GM12865 (cell line): ENCODE results near the gene TPK1.

Experiments used
- DNase-seq: peaks from one replicate; pipeline ENCODE4 v3.0.0; 2010; ENCODE audit warnings: low read depth
- H3K4me3 ChIP-seq: 2 replicates; pipeline ENCODE4 v1.5.1; 2011; ENCODE audit warnings: mild to moderate bottlenecking, low read depth, low read length, control low read depth
- TF ChIP-seq, protein P1 (sequence below): IDR thresholded peaks from 2 replicates; pipeline ENCODE4 v1.5.1; 2011; ENCODE audit warnings: low read length, control low read depth, low read depth, inconsistent platforms; ENCODE audit not compliant: insufficient read depth; ENCODE audit errors: missing control alignments

TPK1 gene

DNA sequence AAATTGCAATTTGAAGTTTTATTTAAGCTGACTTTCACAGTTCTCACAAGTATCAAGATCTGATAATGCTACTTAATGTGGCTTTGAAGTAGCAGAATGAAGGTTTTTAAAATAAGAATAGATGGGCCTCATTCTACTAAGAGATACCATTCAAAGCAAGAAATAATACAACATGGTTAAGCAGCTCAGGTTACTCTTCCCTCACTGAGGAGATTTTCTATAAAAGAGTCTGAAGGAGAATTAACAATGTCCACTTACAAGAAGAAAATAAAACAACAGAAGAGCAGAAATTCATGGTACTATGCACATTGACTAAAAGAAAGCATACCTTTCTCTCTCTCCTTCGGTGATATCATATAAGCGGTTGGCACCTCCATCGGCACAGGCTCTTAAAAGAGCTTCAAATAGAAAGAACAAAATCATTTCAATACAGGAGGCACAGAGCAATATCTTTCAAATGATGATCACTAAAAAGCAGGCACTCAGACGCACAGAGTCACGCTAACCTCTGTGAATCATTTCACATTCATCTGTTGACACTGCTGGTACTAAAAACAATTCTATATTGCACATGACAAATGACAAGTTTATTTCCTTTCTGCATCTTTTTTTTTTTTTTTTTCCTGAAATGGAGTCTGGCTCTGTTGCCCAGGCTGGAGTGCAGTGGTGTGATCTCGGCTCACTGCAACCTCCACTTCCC is 153.1 kb downstream of the TPK1 start:
- TF ChIP-seq, protein P1, sequence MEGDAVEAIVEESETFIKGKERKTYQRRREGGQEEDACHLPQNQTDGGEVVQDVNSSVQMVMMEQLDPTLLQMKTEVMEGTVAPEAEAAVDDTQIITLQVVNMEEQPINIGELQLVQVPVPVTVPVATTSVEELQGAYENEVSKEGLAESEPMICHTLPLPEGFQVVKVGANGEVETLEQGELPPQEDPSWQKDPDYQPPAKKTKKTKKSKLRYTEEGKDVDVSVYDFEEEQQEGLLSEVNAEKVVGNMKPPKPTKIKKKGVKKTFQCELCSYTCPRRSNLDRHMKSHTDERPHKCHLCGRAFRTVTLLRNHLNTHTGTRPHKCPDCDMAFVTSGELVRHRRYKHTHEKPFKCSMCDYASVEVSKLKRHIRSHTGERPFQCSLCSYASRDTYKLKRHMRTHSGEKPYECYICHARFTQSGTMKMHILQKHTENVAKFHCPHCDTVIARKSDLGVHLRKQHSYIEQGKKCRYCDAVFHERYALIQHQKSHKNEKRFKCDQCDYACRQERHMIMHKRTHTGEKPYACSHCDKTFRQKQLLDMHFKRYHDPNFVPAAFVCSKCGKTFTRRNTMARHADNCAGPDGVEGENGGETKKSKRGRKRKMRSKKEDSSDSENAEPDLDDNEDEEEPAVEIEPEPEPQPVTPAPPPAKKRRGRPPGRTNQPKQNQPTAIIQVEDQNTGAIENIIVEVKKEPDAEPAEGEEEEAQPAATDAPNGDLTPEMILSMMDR, result no peak
- no peak overlapping the region for H3K4me3 ChIP-seq
- DNase-seq, result no peak

GRCh38 chr7:144676492-144676891 is 159.4 kb downstream of the TPK1 start:
- TF ChIP-seq, protein P1, result no peak
- H3K4me3 ChIP-seq, result no peak overlapping the region
- DNase-seq, result no peak

- TF ChIP-seq, protein P1, result no peak
- H3K4me3 ChIP-seq, result no peak overlapping the region
- no peak for DNase-seq
Measured at GRCh38 chr7:144674550-144674949, 161.3 kb downstream of the TPK1 start.

DNA sequence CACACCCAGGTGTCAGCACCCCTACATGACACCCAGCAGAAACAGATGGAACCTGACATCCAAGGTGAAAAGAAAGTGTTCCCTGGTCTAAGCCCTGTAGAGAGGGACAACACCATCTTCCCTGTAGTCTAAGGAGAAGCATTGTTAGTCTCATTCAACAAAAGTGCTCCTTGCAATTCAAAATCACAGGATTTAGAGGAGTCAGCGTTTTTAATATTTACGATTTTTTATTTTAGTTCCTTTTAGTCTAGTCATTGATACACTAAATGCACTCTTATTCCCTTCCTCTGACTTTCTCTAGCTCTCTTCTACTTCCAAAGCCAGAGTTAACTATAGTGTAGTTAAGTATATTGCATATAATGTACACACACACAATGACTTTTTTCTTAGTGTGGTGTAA is 163.0 kb downstream of the TPK1 start:
- no peak overlapping the region for H3K4me3 ChIP-seq
- DNase-seq, result no peak
- TF ChIP-seq, protein P1, result no peak

GRCh38 chr7:144671429-144671828 is 164.4 kb downstream of the TPK1 start:
- TF ChIP-seq, protein P1, result no peak
- H3K4me3 ChIP-seq, result no peak overlapping the region
- no peak for DNase-seq

- no peak overlapping the region for H3K4me3 ChIP-seq
- DNase-seq, result no peak
- TF ChIP-seq, protein P1, result no peak
Measured at GRCh38 chr7:144670218-144670617, 165.6 kb downstream of the TPK1 start.

- TF ChIP-seq, protein P1, result no peak
- H3K4me3 ChIP-seq, result no peak overlapping the region
- no peak for DNase-seq
Measured at GRCh38 chr7:144668503-144668902, 167.3 kb downstream of the TPK1 start.
